ENCODE results near the gene TNIP1.

The TNIP1 gene

DNA sequence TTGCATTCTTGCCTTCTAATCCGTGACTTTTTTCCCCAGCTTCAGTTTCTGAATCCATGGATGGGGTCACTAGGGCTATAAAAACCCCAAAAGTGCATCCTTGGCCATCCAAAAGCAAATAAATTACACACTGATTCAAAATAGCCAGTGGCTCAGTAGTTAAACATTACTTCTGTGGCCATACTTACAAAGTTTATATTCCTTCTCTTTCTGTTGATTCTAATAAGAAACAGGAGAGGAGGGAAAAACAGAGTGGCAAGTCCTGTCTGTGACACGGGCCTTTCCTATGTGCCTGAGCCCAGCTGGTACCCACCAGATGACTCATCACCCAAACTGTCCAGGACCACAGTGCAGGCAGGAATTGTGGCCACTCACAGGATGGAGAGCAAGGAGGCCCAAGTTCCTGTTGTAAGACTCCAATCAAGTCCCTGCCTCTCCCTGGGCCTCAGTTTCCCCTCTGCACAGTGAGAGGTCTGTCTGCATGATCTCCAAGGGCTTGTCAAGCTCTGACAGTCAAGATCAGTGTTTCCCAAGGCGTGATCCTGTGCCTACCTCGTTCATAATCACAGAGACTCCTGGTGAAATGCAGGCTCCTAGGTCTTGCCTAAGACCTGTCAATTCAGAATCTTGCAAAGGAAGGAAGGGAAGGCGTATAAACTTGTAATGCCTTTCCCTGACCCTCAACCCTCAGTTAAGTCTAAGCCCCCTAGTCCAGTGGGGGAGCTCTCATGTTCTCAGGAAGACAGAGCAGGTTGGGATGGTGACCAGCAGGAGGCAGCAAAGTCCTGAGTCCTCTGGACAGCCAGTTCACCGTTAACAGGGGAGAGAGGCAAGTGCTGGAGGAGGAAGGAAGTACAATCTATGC is 29.5 kb downstream of the TNIP1 start:
- Histone ChIP-seq H3K4me1 (ENCODE audit: control insufficient read depth in 1 of 2, insufficient read depth in 2 of 2, low read length in 2 of 2) (peaks cover 0 to 9% of the 10 kb centered on the region in 2 donors), H3K27ac (ENCODE audit: low read length) (no peak overlapping the region), H3K36me3 (ENCODE audit: control insufficient read depth in 1 of 2, insufficient read depth in 2 of 2, low read length in 2 of 2) (peaks cover 43 to 62% of the 10 kb centered on the region in 2 donors)

GRCh38 chr5:151048526-151048925 is 32.3 kb downstream of the TNIP1 start:
- Histone ChIP-seq H3K4me3 (ENCODE audit: low read depth in 1 of 2, low read length in 2 of 2) (no peak overlapping the region), H3K36me3 (ENCODE audit: control insufficient read depth in 1 of 2, insufficient read depth in 2 of 2, low read length in 2 of 2) (peaks cover 49 to 68% of the 10 kb centered on the region in 2 donors), H3K27ac (ENCODE audit: low read length) (no peak overlapping the region)

More for the DNA sequence above, 29.5 kb downstream of the TNIP1 start:
- H3K27me3 ChIP-seq (ENCODE audit: low read depth, low read length), result no peaks in the 10 kb centered on the region
- H3K4me3 ChIP-seq (ENCODE audit: low read depth in 1 of 2, low read length in 2 of 2), result no peak overlapping the region
- no peaks in the 10 kb centered on the region for H3K9me3 ChIP-seq (ENCODE audit: control insufficient read depth in 1 of 2, low read length in 2 of 2)

DNA sequence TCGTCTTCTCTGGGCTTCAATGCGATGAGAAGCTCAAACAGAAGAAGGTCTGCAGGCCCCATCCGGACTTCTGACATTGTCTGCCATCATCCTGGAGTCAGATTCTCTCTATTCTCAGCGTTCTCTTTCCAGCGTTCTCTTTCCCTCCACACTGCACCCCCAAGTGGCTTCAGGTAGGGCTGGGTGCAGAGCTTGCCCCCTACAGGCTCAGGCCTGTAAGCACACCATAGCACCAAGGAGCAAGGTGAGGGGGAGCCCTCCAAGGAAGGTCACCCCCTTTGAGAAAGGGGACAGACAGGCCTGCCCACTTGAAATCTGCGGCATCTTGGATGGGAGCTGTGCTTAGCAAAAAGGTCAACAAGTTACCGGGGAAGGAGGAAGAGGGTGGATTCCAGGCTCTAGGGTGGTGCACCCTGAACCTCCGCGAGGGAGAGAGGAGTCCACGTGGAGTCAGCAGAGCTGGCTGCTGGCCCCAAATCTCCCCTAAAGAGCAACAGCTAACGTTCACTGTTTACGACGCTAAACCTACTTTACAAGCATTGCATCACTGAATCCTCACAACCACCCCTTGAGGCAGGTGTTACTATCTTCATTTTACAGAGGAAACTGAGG is 32.9 kb downstream of the TNIP1 start:
- Histone ChIP-seq H3K4me1 (ENCODE audit: control insufficient read depth in 1 of 2, insufficient read depth in 2 of 2, low read length in 2 of 2) (peaks cover 0 to 9% of the 10 kb centered on the region in 2 donors), H3K9me3 (ENCODE audit: control insufficient read depth in 1 of 2, low read length in 2 of 2) (no peaks in the 10 kb centered on the region), H3K27me3 (ENCODE audit: low read depth, low read length) (no peaks in the 10 kb centered on the region), H3K4me3 (ENCODE audit: low read depth in 1 of 2, low read length in 2 of 2) (no peak overlapping the region), H3K36me3 (ENCODE audit: control insufficient read depth in 1 of 2, insufficient read depth in 2 of 2, low read length in 2 of 2) (peaks cover 47 to 68% of the 10 kb centered on the region in 2 donors), H3K27ac (ENCODE audit: low read length) (no peak overlapping the region)

More at GRCh38 chr5:151048526-151048925, 32.3 kb downstream of the TNIP1 start:
- no peaks in the 10 kb centered on the region for H3K9me3 ChIP-seq (ENCODE audit: control insufficient read depth in 1 of 2, low read length in 2 of 2)
- H3K27me3 ChIP-seq (ENCODE audit: low read depth, low read length), result no peaks in the 10 kb centered on the region
- H3K4me1 ChIP-seq (ENCODE audit: control insufficient read depth in 1 of 2, insufficient read depth in 2 of 2, low read length in 2 of 2), result peaks cover 0 to 9% of the 10 kb centered on the region in 2 donors

DNA sequence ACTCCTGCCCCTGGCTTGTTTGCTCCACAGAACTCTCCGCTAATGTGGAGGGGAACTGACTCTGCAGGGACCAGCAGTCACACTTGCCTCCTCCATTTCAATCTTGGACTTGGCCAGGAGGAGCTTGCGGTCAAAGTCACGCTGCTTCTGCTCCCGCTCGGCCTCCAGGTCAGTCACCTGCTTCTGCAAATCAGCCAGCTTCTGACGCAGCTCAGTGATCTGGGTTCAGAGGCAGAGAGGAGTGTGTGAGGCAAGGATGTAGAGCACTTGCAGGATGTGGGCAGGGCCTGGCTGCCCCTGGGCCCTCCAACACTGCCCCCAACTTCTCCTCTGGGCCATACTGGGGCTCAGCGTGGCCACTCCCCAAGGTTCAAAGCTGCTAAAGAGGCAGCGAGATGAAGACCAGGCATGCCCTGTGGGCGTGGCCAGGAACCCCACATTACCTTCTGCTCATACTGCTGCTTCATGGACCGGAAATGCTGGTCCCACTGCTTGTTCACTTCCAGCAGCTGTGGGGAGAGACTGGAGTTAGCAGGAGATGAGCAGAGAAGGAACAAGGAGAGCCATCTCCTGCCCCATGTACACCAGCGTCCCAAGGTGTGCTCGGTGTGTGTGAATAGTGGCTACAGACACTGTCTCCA is 38.3 kb downstream of the TNIP1 start:
- Histone ChIP-seq H3K36me3 (ENCODE audit: control insufficient read depth in 1 of 2, insufficient read depth in 2 of 2, low read length in 2 of 2) (peaks cover 58 to 68% of the 10 kb centered on the region in 2 donors), H3K4me1 (ENCODE audit: control insufficient read depth in 1 of 2, insufficient read depth in 2 of 2, low read length in 2 of 2) (peaks cover 15 to 22% of the 10 kb centered on the region in 2 donors), H3K27me3 (ENCODE audit: low read depth, low read length) (no peaks in the 10 kb centered on the region), H3K4me3 (ENCODE audit: low read depth in 1 of 2, low read length in 2 of 2) (no peak overlapping the region), H3K9me3 (ENCODE audit: control insufficient read depth in 1 of 2, low read length in 2 of 2) (no peaks in the 10 kb centered on the region), H3K27ac (ENCODE audit: low read length) (no peak overlapping the region)

- Histone ChIP-seq H3K9me3 (ENCODE audit: control insufficient read depth in 1 of 2, low read length in 2 of 2) (no peaks in the 10 kb centered on the region), H3K4me3 (ENCODE audit: low read depth in 1 of 2, low read length in 2 of 2) (no peak overlapping the region), H3K27ac (ENCODE audit: low read length) (no peak overlapping the region), H3K27me3 (ENCODE audit: low read depth, low read length) (no peaks in the 10 kb centered on the region), H3K4me1 (ENCODE audit: control insufficient read depth in 1 of 2, insufficient read depth in 2 of 2, low read length in 2 of 2) (peaks cover 15 to 24% of the 10 kb centered on the region in 2 donors), H3K36me3 (ENCODE audit: control insufficient read depth in 1 of 2, insufficient read depth in 2 of 2, low read length in 2 of 2) (peaks cover 58 to 65% of the 10 kb centered on the region in 2 donors)
Observed at GRCh38 chr5:151041577-151042268, 39.1 kb downstream of the TNIP1 start.

- Histone ChIP-seq H3K27ac (ENCODE audit: low read length) (peak overlapping the region; percentile 31), H3K4me1 (ENCODE audit: control insufficient read depth in 1 of 2, insufficient read depth in 2 of 2, low read length in 2 of 2) (peaks cover 15 to 24% of the 10 kb centered on the region in 2 donors), H3K36me3 (ENCODE audit: control insufficient read depth in 1 of 2, insufficient read depth in 2 of 2, low read length in 2 of 2) (peaks cover 59 to 66% of the 10 kb centered on the region in 2 donors), H3K9me3 (ENCODE audit: control insufficient read depth in 1 of 2, low read length in 2 of 2) (no peaks in the 10 kb centered on the region), H3K4me3 (ENCODE audit: low read depth in 1 of 2, low read length in 2 of 2) (no peak overlapping the region), H3K27me3 (ENCODE audit: low read depth, low read length) (no peaks in the 10 kb centered on the region)
Observed at GRCh38 chr5:151040211-151040747, 40.6 kb downstream of the TNIP1 start.

DNA sequence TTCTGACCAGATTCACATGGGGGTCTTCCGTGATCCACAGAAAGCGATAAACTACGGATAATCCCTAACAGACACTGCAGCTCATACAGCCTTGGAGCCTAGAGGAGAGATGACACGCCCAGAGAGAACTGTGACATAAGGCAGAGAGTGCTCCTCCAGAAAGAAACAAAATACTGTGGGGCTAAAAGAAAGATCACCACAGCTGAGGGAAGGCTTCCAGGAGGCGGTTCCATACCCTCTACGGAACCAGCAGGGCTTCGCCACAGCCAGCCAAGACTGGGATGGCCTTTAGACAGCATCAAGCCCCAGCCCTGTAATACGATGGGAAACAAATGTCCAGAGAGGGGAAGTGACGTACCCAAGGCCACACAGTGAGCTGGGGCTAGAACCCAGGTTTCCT is 41.2 kb downstream of the TNIP1 start:
- Histone ChIP-seq H3K4me1 (ENCODE audit: control insufficient read depth in 1 of 2, insufficient read depth in 2 of 2, low read length in 2 of 2) (peaks cover 15 to 24% of the 10 kb centered on the region in 2 donors), H3K9me3 (ENCODE audit: control insufficient read depth in 1 of 2, low read length in 2 of 2) (no peaks in the 10 kb centered on the region), H3K36me3 (ENCODE audit: control insufficient read depth in 1 of 2, insufficient read depth in 2 of 2, low read length in 2 of 2) (peaks cover 60 to 67% of the 10 kb centered on the region in 2 donors), H3K27me3 (ENCODE audit: low read depth, low read length) (no peaks in the 10 kb centered on the region), H3K27ac (ENCODE audit: low read length) (peak overlapping the region; percentile 23), H3K4me3 (ENCODE audit: low read depth in 1 of 2, low read length in 2 of 2) (no peak overlapping the region)

GRCh38 chr5:151038801-151039238 is 42.0 kb downstream of the TNIP1 start:
- Histone ChIP-seq H3K4me1 (ENCODE audit: control insufficient read depth in 1 of 2, insufficient read depth in 2 of 2, low read length in 2 of 2) (peaks cover 15 to 24% of the 10 kb centered on the region in 2 donors), H3K27ac (ENCODE audit: low read length) (peak overlapping the region; percentile 77), H3K4me3 (ENCODE audit: low read depth in 1 of 2, low read length in 2 of 2) (no peak overlapping the region), H3K9me3 (ENCODE audit: control insufficient read depth in 1 of 2, low read length in 2 of 2) (no peaks in the 10 kb centered on the region), H3K27me3 (ENCODE audit: low read depth, low read length) (no peaks in the 10 kb centered on the region), H3K36me3 (ENCODE audit: control insufficient read depth in 1 of 2, insufficient read depth in 2 of 2, low read length in 2 of 2) (peaks cover 65 to 71% of the 10 kb centered on the region in 2 donors)

GRCh38 chr5:151038412-151038745 is 42.5 kb downstream of the TNIP1 start:
- no peak overlapping the region for H3K4me3 ChIP-seq (ENCODE audit: low read depth in 1 of 2, low read length in 2 of 2)
- H3K27ac ChIP-seq (ENCODE audit: low read length), result peak overlapping the region; percentile 77
- H3K27me3 ChIP-seq (ENCODE audit: low read depth, low read length), result no peaks in the 10 kb centered on the region
- peaks cover 15 to 24% of the 10 kb centered on the region in 2 donors for H3K4me1 ChIP-seq (ENCODE audit: control insufficient read depth in 1 of 2, insufficient read depth in 2 of 2, low read length in 2 of 2)
- no peaks in the 10 kb centered on the region for H3K9me3 ChIP-seq (ENCODE audit: control insufficient read depth in 1 of 2, low read length in 2 of 2)
- peaks cover 69 to 72% of the 10 kb centered on the region in 2 donors for H3K36me3 ChIP-seq (ENCODE audit: control insufficient read depth in 1 of 2, insufficient read depth in 2 of 2, low read length in 2 of 2)

GRCh38 chr5:151037561-151038411 is 43.0 kb downstream of the TNIP1 start:
- Histone ChIP-seq H3K27ac (ENCODE audit: low read length) (peak overlapping the region; percentile 77), H3K27me3 (ENCODE audit: low read depth, low read length) (no peaks in the 10 kb centered on the region), H3K9me3 (ENCODE audit: control insufficient read depth in 1 of 2, low read length in 2 of 2) (no peaks in the 10 kb centered on the region), H3K4me3 (ENCODE audit: low read depth in 1 of 2, low read length in 2 of 2) (no peak overlapping the region), H3K4me1 (ENCODE audit: control insufficient read depth in 1 of 2, insufficient read depth in 2 of 2, low read length in 2 of 2) (peaks cover 15 to 24% of the 10 kb centered on the region in 2 donors), H3K36me3 (ENCODE audit: control insufficient read depth in 1 of 2, insufficient read depth in 2 of 2, low read length in 2 of 2) (peaks cover 70% of the 10 kb centered on the region in 2 donors)

Data from muscle layer of duodenum (tissue), 2 donors.